Stimulated activated CD8-positive, alpha-beta memory T cell treated with anti-CD3 and anti-CD28 coated beads, Interleukin-15, amount 100 ng/mL, for 24 hours (primary cell): ENCODE measurements around the gene KIAA1191.

Experiments
- DNase-seq: peaks from one replicate; pipeline ENCODE4 v3.0.0-alpha.2; 2020; ENCODE audit warnings: low read depth

Gene KIAA1191

GRCh38 chr5:176365351-176366231 is 4.0 kb upstream of the KIAA1191 start, which contains the start of gene ARL10:
Gene ARL10, plus strand, starts transcription at chr5:176365487. Its CDS starts 77 bp downstream, at chr5:176365564.
- DNase-seq, result peak; percentile 40

- DNase-seq, result no peak
Observed at GRCh38 chr5:176364765-176365350, 3.3 kb upstream of the KIAA1191 start.

GRCh38 chr5:176362233-176362490 is 598 bp upstream of the KIAA1191 start:
- no peak for DNase-seq

- no peak for DNase-seq
Observed at GRCh38 chr5:176360894-176361436, 599 bp downstream of the KIAA1191 start.

- DNase-seq, result no peak
Observed at GRCh38 chr5:176359658-176360057, 1.9 kb downstream of the KIAA1191 start.

GRCh38 chr5:176356179-176356566 is 5.4 kb downstream of the KIAA1191 start:
- no peak for DNase-seq

- no peak for DNase-seq
Observed at GRCh38 chr5:176355400-176356178, 6.0 kb downstream of the KIAA1191 start.

GRCh38 chr5:176353533-176353932 is 8.0 kb downstream of the KIAA1191 start:
- DNase-seq, result no peak

GRCh38 chr5:176352116-176352878 is 9.3 kb downstream of the KIAA1191 start:
- DNase-seq, result no peak

- no peak for DNase-seq
Observed at GRCh38 chr5:176350416-176350815, 11.1 kb downstream of the KIAA1191 start.

- DNase-seq, result no peak
Observed at GRCh38 chr5:176342766-176343458, 18.7 kb downstream of the KIAA1191 start.

GRCh38 chr5:176342158-176342483 is 19.4 kb downstream of the KIAA1191 start:
- no peak for DNase-seq

- no peak for DNase-seq
Observed at GRCh38 chr5:176341325-176342157, 20.0 kb downstream of the KIAA1191 start.

GRCh38 chr5:176339304-176339703 is 22.3 kb downstream of the KIAA1191 start:
- no peak for DNase-seq

GRCh38 chr5:176337913-176338312 is 23.7 kb downstream of the KIAA1191 start:
- DNase-seq, result no peak

- no peak for DNase-seq
Observed at GRCh38 chr5:176334031-176334770, 27.4 kb downstream of the KIAA1191 start.

GRCh38 chr5:176320577-176320976 is 41.0 kb downstream of the KIAA1191 start:
- no peak for DNase-seq

GRCh38 chr5:176319827-176320554 is 41.6 kb downstream of the KIAA1191 start:
- no peak for DNase-seq
